Stimulated activated CD4-positive, alpha-beta T cell treated with anti-CD3 and anti-CD28 coated beads, Interleukin-12 subunit alpha, Interleukin-12 subunit beta, amount 100 ng/mL, for 4 hours (primary cell): ENCODE data around the gene ATP6V0A1.
"Not testable (repeated sequence)": the region's sequence is repeated elsewhere in the genome, so short reads cannot be mapped to it uniquely, and the experiment has no call there.

Experiments used
- DNase-seq: peaks from one replicate; pipeline ENCODE4 v3.0.0-alpha.2; 2020

The ATP6V0A1 gene

GRCh38 chr17:42544874-42545283 is 86.2 kb downstream of the ATP6V0A1 start:
- DNase-seq = no peak

- not testable (repeated sequence) for DNase-seq
These were observed 87.3 kb downstream of the ATP6V0A1 start for GRCh38 chr17:42545755-42546505.

- DNase-seq = no peak
These were observed 88.4 kb downstream of the ATP6V0A1 start for GRCh38 chr17:42547001-42547461.

- DNase-seq = no peak
These were observed 89.0 kb downstream of the ATP6V0A1 start for GRCh38 chr17:42547698-42548069.

GRCh38 chr17:42548070-42548837 is 89.6 kb downstream of the ATP6V0A1 start:
- DNase-seq = peak; percentile 80

GRCh38 chr17:42548993-42549755 is 90.5 kb downstream of the ATP6V0A1 start:
- no peak for DNase-seq

- DNase-seq = not testable (repeated sequence)
These were observed 94.1 kb downstream of the ATP6V0A1 start, which contains the start of gene HSD17B1 for GRCh38 chr17:42552736-42553135. Gene HSD17B1, plus strand, starts transcription at chr17:42552923. Its CDS starts 11 bp downstream, at chr17:42552934.

GRCh38 chr17:42553161-42553818 is 94.6 kb downstream of the ATP6V0A1 start:
- no peak for DNase-seq

GRCh38 chr17:42553866-42554249 is 95.2 kb downstream of the ATP6V0A1 start:
- DNase-seq = no peak

- DNase-seq = peak; percentile 73
These were observed 95.8 kb downstream of the ATP6V0A1 start for GRCh38 chr17:42554250-42555121.

GRCh38 chr17:42555122-42555622 is 96.5 kb downstream of the ATP6V0A1 start:
- DNase-seq = no peak

- DNase-seq = not testable (repeated sequence)
These were observed 97.4 kb downstream of the ATP6V0A1 start for GRCh38 chr17:42555961-42556617.

- no peak for DNase-seq
These were observed 100.4 kb downstream of the ATP6V0A1 start for GRCh38 chr17:42559075-42559474.

GRCh38 chr17:42560246-42560645 is 101.6 kb downstream of the ATP6V0A1 start:
- DNase-seq = no peak

- DNase-seq = peak; percentile 89
These were observed 103.3 kb downstream of the ATP6V0A1 start, which contains the start of gene COASY for GRCh38 chr17:42561897-42562387. Gene COASY, plus strand, starts transcription at chr17:42562148. Its CDS starts 475 bp downstream, at chr17:42562623.

GRCh38 chr17:42562388-42563142 is 103.9 kb downstream of the ATP6V0A1 start:
- DNase-seq = no peak

- DNase-seq = no peak
These were observed 104.4 kb downstream of the ATP6V0A1 start for GRCh38 chr17:42563143-42563509.

- DNase-seq = no peak
These were observed 104.9 kb downstream of the ATP6V0A1 start for GRCh38 chr17:42563543-42563942.

GRCh38 chr17:42563950-42564349 is 105.3 kb downstream of the ATP6V0A1 start:
- DNase-seq = no peak
